Measurements from ENCODE around the gene DDX47.
"Not testable (repeated sequence)": the region's sequence is repeated elsewhere in the genome, so short reads cannot be mapped to it uniquely, and the experiment has no call there.

DDX47 gene

DNA sequence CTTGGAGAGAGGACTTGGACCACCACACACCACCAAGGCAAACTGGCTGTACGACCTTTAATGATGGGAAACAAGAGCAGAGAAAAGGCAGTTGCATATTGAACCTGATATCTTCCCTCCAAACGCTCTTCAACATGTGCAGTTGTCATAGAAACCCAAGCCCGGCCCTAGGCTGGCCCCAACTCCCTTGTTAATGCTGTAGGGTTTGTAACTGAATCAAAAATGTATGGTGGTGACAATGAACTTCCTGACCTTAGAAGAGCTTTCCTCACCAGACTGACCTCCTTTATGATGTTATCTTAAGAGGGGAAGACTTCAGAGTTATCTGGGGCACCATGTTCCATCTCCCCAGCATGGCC, 15.4 kb upstream of the DDX47 start:
- no peak for DNase-seq (ENCODE audit: low read depth)

DNA sequence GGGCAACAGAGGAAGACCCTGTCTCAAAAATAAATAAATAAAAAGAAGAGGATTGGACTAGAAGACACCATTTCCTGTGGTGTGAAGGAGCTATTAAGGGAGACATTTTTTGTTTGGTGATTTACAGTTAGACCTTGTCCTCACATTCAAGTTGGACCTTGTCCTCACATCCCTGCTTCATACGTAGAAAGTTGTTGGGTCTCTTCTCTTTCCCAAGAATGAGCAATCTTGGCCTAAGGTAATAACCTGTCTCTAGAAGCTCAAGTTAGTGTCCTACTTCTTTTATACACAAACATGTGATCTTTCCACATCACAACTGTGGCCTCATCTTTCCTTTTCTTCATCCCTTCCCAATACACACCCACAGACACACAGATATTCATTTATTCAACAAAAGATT, 14.7 kb upstream of the DDX47 start:
- DNase-seq (ENCODE audit: low read depth) = no peak

DNA sequence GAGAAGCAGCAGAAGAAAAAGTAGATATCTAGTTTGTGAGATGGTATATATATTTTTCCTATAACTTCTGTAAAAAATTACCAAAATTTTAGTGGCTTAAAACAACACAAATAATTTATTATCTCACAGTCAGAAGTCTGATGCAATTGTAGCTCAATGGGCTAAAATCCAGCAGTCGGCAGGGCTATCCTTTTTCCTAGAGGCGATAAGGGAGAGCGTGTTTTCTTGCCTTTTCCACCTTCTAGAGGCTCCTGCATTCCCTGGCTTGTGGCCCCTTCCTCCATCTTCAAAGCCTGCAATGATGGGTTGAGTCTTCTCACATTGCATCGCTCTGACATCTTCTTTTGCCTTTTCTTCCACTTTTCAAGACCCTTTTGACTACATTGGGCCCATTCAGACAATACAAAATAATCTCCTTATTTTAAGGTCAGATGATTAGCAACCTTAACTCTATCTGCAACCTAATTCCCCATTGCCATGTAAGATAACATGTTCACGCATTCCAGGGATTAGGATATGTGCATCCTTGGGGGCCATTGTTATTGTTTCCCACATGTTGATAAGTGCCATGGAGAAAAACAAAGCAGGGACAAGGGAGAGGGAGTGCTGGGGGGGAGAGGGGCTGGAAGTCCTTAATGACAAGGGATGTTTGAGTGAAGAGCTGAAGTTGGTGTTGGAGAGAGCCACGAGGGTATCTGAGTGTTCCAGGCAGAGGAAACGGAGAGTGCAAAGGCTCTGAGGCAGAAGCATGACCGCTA, 13.8 kb upstream of the DDX47 start:
- DNase-seq (ENCODE audit: low read depth) = no peak

DNA sequence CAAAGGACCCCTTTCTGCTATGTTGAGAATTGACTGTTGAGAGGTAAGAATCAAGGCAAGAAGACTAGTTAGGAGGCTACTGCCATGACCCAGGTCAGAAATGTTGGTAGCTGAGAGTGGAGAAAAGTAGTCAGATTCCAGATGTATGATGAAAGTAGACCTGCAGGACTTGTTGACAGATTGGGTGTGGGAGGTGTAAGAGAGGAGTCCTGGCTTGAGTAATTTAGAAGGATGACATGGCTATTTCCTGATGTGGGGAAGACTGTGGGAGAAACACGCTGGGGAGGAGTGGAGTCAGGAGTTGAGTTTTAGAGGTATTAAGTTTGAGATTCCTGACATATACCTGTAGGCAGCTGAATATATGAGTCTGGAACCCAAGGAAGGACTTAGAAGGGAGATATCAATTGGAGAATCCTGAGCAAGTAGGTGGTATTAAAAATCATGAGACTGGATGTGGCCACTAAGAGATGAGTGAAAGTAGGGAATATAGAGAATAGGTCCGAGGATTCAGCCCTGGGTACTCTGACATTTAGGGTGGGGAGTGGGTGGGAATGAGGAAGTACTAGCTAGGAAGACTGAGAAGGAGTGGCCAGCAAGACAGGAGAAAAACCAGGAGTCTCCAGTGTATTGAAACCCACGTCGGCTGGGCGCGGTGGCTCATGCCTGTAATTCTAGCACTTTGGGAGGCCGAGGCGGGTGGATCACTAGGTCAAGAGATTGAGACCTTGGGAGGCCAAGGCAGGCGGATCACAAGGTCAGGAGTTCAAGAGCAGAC, 12.6 kb upstream of the DDX47 start:
- DNase-seq (ENCODE audit: low read depth) = no peak

DNA sequence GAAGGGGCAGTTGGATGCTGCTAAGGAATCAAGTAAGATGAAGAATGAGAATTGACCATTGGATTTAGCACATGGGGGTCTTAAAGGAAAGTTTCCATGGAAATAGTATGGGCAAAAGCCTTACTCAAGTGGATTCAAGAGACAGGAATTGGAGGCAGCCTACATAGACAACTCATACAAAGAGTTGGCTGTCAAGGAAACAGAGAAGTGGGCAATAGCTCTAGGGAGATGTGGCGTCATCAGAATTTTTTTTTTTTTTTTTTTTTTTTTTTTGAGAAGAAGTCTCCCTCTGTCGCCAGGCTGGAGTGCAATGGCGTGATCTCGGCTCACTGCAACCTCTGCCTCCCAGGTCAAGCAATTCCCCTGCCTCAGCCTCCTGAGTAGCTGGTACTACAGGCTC, 11.5 kb upstream of the DDX47 start:
- DNase-seq (ENCODE audit: low read depth) = not testable (repeated sequence)

DNA sequence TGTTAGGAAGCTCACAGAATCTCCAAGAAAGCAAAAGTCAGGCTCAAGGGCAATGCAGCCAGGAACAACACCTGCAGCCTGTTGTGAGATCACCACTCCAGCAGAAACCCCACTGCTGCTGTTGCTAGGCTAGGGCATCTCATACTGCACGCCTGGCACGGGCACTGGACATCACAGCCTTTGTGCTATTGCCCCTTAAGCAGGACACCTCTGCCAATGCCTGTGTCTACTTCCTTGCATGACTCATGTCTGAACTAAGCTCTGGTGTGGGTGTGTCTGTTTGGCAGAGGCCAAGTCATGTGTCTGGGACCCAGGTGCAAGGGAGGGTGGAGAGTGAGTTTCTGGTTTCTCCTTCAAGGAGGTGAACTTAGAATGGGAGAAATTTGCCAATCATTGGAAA, 10.0 kb upstream of the DDX47 start:
- DNase-seq (ENCODE audit: low read depth) = peak; percentile 21

DNA sequence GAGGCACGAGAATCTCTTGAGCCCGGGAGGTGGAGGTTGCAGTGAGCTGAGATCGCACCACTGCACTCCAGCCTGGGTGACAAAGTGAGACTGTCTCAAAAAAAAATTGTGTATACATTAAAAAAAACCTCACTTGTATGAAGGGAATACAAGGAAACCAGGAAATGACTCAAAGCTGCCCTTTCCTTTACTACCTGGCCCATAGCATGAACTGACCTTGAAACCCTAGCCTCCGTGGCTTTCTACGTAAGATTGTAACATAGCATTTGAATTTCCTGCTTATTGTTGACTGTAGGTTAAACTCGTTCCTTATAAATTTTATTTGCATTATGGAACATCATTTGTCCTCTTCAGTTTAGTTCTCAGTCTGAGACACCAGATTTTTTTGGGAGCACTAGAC, 9.1 kb upstream of the DDX47 start:
- DNase-seq (ENCODE audit: low read depth) = no peak

DNA sequence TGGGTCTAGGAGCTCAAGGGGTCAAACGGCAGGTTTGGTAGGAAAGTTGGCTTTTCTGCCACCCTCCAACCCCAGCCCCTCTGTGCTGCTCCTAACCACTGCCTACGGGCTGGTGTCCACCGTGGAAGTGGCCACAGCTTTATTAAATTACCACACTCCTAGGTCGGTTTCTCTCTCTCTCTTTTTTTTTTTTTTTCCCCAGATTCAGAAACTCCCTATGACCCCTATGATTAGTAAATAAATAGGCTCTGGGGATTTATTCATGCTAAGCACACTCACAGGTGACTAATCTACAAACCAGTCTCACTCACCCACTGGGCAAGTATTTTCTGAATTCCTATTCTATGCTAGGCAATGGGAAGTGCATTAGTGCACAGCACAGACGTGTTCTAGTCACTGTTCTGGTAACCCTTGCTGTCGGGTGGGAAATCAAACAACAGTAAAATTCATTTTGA, 8.7 kb upstream of the DDX47 start:
- DNase-seq (ENCODE audit: low read depth) = no peak

DNA sequence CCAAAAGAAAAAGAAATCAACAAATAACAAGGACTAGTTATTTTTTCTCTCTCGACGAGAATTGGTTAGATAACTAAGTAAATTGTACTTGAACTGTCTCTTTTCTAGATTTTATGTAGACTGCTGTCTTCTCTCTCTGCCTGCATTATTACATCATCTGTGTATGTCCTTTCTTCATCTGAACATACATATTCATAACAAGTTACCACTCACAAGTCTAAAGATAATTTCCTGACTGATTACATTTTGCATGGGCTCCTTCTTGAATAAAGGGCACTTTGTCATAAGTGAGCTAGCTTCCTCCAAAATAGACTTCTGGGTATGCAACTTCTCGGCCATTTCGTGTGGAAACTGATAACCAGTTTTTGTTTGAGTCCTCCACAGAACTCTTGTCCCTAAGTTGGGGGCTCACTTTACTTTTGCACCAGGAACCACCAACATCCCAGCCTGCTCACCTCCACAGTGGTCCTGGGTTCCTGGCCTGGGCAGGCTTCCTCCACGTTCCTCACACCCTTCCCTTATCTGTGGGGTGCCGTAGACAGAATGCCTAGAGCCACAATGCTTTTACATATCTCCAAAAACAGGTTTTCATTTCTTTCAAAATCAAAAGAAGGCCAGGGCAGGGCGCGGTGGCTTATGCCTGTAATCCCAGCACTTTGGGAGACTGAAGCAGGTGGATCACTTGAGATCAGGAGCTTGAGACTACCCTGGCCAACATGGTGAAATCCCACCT, 6.2 kb upstream of the DDX47 start:
- DNase-seq (ENCODE audit: low read depth) = no peak

DNA sequence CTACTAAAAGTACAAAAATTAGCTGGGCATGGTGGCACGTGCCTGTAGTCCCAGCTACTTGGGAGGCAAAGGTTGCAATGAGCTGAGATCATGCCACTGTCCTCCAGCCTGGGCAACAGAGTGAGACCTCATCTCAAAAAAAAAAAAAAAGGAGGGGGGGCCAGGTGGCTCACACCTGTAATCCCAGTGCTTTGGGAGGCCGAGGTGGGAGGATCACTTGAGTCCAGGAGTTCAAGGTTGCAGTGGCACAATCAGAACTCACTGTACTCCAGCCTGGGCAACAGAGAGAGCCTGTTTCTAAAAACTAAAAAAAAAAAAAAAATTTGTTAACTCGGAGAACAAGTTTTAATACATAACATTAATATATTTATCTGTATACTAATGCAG, 5.6 kb upstream of the DDX47 start:
- DNase-seq (ENCODE audit: low read depth) = not testable (repeated sequence)

DNA sequence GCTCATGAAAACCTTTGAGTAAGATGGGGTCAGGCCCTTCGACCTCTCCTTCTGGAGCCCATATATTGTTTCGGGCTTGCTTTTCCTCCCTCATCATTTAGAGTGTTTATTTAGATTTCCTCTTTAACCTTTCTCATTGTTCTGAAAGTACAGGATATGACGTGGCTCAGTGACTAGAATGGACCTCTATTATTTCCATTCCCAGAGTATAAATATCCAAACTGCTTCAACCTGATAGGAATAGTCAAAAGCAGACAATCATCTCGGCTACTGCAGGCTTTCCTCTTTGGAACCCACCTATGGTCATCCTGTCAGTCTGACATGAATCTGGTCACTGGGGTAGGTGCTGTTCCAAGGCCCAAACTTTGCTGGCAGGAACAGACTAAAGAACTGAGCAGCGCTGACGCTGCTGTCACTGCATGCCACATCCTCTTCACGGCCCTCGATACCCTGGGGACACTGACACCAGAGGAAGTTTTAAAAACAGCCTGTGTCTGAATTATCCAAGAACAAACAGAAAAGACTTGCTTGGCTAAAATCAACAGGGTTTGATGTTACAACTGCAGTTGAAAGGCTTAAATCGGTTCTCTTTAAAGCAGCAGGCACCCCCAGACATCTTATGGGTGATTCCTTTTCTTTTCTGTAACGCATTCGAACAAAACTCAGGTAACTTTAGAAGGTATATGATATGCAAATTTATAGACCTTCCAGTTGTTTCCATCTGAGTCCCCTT, 5.0 kb upstream of the DDX47 start:
- peak; percentile 43 for DNase-seq (ENCODE audit: low read depth)

DNA sequence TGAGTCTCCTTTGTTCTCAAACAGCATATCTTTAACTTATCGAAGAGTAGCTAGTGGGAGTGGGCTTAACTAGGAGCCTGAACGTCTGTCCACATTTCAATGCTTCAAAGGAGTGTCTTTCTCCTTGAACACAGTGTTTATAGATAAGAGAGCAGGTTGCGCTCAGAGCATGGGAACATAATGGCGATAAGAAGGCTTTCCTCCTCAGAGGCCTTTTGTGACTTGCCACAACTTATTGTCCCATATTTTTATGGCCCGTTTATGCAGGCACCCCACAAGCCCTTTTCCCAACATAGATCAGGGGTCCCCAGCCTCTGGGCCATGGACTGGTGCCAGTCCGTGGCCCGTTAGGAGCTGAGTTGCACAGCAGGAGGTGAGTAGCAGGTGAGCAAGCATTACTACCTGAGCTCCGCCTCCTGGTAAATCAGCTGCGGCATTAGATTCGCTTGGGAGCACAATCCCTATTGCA, 2.6 kb upstream of the DDX47 start:
- DNase-seq (ENCODE audit: low read depth) = no peak

DNA sequence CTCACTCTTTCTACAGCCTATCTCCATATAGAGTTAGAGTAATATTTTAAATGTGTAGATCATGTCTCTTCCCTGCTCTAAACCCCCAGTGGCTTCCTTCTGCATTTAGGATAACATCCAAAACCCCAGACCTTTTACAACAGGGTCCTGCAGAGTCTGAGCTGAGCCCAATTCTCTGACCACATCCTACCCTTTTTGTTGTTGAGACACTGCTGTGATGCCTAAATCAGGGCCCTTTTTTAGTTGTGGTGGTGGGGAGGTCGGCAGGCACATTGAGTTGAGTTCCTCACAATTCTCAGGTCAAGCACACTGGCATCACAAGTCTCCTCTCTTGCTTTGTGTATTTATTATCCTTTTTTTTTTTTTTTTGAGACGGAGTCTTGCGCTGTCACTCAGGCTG, 1.8 kb upstream of the DDX47 start:
- DNase-seq (ENCODE audit: low read depth) = no peak

DNA sequence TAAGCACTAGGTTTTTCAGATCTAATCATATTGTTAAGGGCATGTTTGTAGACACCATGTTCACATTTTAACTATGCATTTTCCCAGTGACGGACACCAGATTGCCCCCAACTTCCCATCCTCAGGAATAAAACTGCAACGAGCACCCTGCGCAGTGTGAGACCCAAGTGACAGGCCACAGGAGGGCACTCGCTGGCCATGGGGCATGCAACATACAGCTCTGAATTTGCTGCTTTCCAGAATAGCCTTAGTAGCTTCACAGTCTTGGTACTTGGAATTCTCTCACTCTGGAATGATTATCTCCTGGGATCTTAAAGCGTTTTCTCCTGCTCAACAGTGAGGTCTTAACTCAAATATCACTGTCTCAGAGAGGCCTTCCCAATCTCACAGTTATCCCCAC, 972 bp upstream of the DDX47 start:
- no peak for DNase-seq (ENCODE audit: low read depth)

DNA sequence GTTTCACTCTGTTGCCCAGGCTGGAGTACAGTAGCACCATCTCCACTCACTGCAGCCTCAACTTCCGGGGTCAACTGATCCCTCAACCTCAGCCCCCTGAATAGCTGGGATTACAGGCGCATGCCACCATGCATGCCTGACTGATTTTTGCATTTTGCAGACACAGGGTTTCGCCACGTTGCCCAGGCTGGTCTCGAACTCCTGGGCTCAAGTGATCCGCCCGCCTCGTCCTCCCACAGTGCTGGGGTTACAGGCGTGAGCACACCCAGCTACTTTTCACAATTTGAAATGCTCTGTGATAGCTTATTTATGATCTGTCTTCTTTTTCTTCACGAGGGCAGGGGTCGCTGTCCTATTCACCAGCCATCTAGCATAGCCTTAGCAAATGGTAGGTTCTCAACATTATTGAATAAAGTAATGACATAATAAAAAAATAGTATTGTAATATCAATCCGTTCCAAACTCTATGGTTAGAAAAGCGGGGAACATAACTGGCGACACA, 477 bp upstream of the DDX47 start:
- DNase-seq (ENCODE audit: low read depth) = no peak

DNA sequence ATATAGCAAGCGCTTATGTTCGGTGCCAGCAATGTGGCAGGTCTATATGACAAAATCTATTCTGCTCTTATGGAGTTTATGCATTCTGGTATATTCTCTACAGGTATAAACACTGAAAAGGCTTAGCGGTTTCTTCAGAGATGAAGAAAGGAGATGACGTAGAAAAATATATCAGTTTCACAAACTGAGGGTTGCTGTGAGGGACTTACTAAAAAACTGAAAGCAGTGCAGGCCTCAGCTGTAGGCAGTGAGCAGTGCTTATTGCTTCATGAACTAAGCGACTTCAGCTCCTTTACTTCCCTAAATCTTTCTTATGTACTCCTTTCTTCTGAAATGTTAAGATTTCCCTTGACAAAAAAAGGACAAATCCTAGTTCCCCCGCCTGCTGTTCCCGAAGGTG, 4.5 kb downstream of the DDX47 start:
- DNase-seq (ENCODE audit: low read depth) = no peak

DNA sequence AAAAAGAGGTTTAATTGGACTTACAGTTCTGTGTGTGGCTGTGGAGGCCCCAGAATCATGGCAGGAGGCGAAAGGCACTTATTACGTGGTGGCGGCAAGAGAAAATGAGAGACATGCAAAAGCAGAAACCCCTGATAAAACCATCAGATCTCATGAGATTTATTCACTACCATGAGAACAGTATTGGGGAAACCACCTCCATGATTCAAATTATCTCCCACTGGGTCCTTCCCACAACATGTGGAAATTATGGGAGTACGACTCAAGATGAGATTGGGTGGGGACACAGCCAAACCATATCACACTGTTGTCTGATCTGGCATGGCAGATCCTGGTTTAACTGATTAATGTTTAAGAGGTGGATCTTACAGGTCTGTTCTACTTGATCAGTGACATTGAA, 5.6 kb downstream of the DDX47 start:
- DNase-seq (ENCODE audit: low read depth) = no peak

DNA sequence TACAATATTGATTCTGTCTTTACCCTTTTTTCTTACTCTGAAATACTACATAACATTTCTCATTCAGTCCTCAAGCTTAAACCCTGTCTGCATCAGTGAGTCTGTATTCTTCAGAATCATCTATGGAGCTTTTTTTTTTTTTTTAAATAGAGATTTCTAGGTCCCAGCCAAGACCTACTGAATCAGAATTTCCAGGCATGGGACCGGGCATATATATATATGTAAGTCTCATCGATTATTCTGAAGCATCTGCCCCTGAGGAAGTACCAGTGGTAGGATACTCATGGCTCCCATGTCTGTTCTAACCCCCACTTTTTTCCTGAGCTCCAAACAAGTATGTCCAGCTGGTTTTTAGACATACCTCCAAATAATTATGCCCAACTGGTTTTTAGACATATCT, 6.1 kb downstream of the DDX47 start:
- no peak for DNase-seq (ENCODE audit: low read depth)

DNA sequence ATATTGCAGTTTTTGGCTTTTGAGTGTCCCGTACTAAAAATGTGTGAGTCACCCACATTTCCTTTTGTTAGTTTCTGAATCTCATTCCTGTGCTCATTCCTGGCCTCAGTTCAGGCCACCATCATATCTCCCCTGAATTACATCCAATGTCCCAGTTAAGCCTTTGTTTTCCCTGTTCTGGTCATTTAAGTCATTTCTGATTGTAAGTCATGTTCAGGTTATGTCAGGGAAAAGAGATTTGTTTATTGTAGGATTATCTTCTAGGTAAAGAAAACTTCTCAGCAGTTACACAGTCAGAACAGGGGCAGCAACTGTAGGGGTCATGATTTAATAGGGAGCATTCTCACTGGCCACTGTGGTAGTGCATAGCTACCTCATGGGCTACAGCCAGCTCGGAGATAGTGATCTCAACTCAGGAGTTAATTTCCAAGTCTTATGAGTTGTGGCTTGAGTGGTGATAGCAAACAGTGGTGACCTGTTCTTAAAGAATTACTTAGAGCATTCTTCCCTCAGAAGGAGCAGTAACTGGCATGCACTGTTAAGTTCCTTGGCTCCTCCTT, 6.7 kb downstream of the DDX47 start:
- DNase-seq (ENCODE audit: low read depth) = no peak

DNA sequence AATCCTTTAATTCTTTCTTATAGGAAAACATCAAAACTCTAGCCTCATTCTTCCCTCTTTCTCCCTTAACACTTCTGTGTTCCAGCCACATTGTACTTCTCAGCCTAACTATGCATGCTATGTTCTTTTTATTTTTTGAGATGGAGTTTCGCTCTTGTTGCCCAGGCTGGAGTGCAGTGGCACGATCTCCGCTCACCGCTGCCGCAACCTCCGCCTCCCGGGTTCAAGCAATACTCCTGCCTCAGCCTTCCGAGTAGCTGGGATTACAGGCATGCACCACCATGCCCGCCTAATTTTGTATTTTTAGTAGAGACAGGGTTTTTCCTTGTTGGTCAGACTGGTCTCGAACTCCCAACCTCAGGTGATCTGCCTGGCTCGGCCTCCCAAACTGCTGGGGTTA, 7.2 kb downstream of the DDX47 start:
- DNase-seq (ENCODE audit: low read depth) = not testable (repeated sequence)

DNA sequence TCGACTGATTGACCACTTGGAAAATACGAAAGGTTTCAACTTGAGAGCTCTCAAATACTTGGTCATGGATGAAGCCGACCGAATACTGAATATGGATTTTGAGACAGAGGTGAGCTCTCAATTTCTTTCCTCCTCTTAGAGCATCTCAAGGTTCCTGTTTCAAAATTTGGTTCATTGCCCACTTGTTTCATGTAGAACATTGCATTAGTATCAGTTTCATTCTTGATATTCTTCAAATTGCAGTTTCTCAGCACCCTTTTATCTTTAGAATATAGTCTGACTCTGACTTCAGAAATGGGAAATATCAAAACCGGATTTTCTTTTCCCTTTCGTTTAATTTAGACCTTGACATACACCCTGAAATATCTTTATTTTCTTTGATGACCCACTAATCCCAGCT, 8.8 kb downstream of the DDX47 start:
- DNase-seq (ENCODE audit: low read depth) = no peak

DNA sequence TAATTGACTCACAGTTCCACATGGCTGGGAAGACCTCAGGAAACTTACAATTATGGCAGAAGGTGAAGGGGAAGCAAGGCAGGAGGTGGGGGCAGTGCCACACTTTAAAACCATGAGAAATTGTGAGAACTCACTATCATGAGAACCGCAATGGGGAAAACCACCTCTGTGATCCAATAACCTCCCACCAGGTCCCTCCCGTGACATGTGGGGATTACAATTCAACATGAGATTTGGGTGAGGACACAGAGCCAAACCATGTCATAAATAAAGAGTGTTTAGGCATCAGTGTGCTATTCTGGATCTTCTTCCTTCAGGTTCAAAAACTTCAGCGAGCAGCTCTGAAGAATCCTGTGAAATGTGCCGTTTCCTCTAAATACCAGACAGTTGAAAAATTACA, 9.7 kb downstream of the DDX47 start:
- no peak for DNase-seq (ENCODE audit: low read depth)
